ENCODE data around the gene GREB1L.

DNA sequence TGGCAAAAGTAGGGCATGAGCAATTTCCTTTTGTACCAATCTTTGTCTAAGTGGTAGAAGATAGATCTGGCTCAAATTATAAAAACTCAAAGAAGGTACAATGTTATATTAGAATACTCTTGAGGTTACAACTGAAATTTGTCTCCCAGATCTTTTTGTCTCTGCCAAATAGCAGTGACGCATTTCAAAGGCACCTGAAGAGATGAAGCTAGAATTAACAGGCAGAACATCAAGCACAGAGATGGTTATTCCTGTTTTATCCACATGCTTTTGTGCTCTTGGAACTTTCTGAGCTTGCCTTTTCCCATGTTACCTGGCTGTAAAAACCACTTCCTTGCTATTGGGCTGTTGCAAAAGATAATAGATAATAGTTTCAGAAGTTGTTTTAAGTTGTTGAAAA, 74.3 kb downstream of the GREB1L start:
- TF ChIP-seq POLR2AphosphoS5 (IDR thresholded peaks at IDR 0.05; ENCODE audit: low read depth, low read length) (no peak), TAF1 (IDR thresholded peaks at IDR 0.05; ENCODE audit: borderline replicate concordance, insufficient read depth, low read length) (no peak)
- TF ChIP-seq, protein P1, sequence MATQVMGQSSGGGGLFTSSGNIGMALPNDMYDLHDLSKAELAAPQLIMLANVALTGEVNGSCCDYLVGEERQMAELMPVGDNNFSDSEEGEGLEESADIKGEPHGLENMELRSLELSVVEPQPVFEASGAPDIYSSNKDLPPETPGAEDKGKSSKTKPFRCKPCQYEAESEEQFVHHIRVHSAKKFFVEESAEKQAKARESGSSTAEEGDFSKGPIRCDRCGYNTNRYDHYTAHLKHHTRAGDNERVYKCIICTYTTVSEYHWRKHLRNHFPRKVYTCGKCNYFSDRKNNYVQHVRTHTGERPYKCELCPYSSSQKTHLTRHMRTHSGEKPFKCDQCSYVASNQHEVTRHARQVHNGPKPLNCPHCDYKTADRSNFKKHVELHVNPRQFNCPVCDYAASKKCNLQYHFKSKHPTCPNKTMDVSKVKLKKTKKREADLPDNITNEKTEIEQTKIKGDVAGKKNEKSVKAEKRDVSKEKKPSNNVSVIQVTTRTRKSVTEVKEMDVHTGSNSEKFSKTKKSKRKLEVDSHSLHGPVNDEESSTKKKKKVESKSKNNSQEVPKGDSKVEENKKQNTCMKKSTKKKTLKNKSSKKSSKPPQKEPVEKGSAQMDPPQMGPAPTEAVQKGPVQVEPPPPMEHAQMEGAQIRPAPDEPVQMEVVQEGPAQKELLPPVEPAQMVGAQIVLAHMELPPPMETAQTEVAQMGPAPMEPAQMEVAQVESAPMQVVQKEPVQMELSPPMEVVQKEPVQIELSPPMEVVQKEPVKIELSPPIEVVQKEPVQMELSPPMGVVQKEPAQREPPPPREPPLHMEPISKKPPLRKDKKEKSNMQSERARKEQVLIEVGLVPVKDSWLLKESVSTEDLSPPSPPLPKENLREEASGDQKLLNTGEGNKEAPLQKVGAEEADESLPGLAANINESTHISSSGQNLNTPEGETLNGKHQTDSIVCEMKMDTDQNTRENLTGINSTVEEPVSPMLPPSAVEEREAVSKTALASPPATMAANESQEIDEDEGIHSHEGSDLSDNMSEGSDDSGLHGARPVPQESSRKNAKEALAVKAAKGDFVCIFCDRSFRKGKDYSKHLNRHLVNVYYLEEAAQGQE (IDR thresholded peaks at IDR 0.05; ENCODE audit: insufficient read depth in 1 of 2, low read depth in 2 of 2, low read length in 2 of 2), result no peak

All from PFSK-1 (cell line).